GM06990 (cell line): ENCODE data around the gene ERVK3-1.
A peak's percentile ranks its signal among the peaks of the same experiment; 100 is the strongest.
"Not testable (repeated sequence)": the region's sequence is repeated elsewhere in the genome, so short reads cannot be mapped to it uniquely, and the experiment has no call there.

Source experiments
- DNase-seq: peaks from one replicate; pipeline ENCODE4 v3.0.0-alpha.2; 2011; ENCODE audit not compliant: insufficient read length; ENCODE audit errors: extremely low read depth
- H3K27me3 ChIP-seq: replicated peaks from 2 replicates; pipeline ENCODE4 v1.6.0; 2011; ENCODE audit warnings: low read length; ENCODE audit not compliant: control insufficient read depth, insufficient read depth
- H3K36me3 ChIP-seq: 2 replicates; pipeline ENCODE4 v1.5.1; 2011; ENCODE audit warnings: low read length; ENCODE audit not compliant: control insufficient read depth, insufficient read depth
- H3K4me3 ChIP-seq: replicated peaks from 2 replicates; pipeline ENCODE4 v1.5.1; 2011; ENCODE audit warnings: low read depth, mild to moderate bottlenecking, control low read depth, low read length
- TF ChIP-seq, protein P1 (sequence below): IDR thresholded peaks from 2 replicates; pipeline ENCODE4 v1.5.1; 2011; ENCODE audit warnings: low read length, control low read depth, mild to moderate bottlenecking, inconsistent platforms; ENCODE audit not compliant: insufficient read depth, poor library complexity, severe bottlenecking

The ERVK3-1 gene

DNA sequence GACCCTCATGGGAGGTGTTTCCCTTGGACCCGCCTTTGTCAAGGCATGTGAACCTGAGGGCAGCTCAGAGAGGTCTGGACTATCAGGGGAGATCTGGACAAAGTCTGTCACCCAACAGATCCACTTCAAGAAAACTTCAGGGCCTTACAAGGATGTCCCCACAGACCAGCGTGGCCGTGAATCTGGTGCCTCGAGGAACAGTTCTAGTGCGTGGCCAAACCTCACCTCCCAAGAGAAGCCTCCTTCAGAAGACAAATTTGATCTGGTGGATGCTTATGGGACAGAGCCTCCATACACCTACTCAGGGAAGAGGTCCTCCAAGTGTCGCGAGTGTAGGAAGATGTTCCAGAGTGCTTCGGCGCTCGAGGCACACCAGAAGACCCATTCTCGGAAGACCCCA lies 33.2 kb downstream of the ERVK3-1 start:
- Histone ChIP-seq H3K4me3 (no peak overlapping the region), H3K27me3 (no peaks in the 10 kb centered on the region), H3K36me3 (peaks cover 24% of the 10 kb centered on the region)
- no peak for DNase-seq
- TF ChIP-seq, protein P1, sequence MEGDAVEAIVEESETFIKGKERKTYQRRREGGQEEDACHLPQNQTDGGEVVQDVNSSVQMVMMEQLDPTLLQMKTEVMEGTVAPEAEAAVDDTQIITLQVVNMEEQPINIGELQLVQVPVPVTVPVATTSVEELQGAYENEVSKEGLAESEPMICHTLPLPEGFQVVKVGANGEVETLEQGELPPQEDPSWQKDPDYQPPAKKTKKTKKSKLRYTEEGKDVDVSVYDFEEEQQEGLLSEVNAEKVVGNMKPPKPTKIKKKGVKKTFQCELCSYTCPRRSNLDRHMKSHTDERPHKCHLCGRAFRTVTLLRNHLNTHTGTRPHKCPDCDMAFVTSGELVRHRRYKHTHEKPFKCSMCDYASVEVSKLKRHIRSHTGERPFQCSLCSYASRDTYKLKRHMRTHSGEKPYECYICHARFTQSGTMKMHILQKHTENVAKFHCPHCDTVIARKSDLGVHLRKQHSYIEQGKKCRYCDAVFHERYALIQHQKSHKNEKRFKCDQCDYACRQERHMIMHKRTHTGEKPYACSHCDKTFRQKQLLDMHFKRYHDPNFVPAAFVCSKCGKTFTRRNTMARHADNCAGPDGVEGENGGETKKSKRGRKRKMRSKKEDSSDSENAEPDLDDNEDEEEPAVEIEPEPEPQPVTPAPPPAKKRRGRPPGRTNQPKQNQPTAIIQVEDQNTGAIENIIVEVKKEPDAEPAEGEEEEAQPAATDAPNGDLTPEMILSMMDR, result no peak

DNA sequence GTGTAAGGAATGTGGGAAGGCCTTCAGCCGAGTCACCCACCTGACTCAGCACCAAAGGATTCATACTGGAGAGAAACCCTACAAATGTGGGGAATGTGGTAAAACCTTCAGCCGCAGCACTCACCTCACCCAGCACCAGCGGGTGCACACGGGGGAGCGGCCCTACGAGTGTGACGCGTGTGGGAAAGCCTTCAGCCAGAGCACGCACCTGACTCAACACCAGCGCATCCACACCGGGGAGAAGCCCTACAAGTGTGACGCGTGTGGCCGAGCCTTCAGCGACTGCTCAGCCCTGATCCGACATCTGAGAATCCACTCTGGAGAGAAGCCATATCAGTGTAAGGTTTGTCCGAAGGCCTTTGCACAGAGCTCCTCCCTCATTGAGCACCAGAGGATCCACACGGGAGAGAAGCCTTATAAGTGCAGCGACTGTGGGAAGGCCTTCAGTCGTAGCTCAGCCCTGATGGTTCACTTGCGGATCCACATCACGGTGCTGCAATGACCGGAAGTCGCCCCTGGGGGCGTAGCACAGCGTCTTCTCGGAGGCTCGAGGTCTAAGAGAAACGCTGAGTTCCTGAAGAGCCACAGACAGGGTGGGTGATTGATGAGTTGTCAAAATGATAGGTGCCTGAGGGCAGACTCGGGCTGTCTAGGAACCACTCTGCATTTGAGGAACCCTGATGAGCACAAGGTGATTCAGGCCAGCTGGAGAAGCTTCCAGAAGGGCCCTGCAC lies 33.8 kb downstream of the ERVK3-1 start:
- peaks cover 24% of the 10 kb centered on the region for H3K36me3 ChIP-seq
- no peak for DNase-seq
- no peaks in the 10 kb centered on the region for H3K27me3 ChIP-seq
- H3K4me3 ChIP-seq, result no peak overlapping the region
- TF ChIP-seq, protein P1, result no peak

DNA sequence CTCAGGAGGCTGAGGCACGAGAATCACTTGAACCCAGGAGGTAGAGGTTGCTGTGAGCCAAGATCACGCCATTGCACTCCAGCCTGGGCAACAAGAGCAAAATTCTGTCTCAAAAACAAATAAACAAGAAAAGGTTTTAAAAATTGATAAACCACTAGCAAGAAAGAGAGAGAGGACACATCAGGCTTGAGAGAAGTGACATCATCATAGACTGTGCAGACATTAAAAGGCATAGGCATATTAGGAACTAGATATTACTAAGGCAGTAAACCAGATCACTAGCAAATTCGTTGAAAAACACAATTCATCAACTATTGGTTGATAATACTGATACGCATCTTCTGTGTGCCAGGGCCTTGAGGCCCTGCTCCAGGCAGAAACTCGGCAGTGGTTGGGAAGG lies 40.4 kb downstream of the ERVK3-1 start:
- H3K36me3 ChIP-seq, result peaks cover 1% of the 10 kb centered on the region
- no peak for DNase-seq
- H3K27me3 ChIP-seq, result no peaks in the 10 kb centered on the region
- TF ChIP-seq, protein P1, result no peak
- H3K4me3 ChIP-seq, result no peak overlapping the region

DNA sequence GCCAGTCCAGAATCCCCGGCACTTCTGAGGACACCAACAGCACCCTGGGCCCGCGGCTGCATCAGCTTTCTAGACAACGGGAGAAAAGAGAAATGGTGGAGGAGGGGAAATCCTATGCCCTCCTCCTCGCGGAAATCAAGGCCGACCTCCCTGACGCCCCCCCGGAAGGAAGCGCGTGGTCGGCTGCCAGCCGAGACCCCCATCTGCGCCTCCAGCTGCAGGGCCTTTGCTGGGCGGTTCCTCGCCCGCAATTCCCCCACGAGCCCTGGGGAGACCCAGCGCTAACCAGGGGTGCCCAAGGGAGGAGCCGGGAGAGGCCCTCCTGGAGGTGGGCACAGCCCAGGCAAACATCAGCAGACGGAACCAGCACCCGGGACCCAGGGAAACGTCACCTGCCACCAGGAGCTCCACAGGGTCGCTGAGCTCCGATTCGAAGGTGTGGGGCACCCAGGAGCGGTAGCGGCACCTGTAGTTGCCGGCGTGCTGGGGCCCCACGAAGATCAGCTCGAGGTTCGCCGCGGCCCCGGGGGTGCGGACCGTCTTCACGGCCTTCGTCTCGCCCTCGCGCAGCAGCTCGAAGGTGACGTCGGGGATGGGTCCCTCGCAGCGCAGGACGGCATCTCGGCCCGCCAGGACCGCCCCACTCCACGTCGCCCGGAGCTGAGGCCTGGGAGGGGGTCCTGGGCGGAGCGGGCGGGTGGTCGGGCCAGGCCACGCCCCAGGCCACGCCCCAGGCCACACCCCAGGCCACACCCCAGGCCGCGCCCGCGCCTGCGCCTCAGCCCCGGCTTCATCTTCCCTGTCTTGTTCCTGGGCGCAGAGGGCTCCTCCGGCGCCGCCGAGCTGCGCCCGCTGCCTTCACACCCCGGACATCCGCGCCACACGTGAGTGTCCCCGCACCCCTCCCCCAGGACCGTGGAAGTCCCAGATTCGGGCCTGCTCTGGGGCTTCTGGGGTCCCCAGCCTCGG lies 42.1 kb downstream of the ERVK3-1 start:
- H3K27me3 ChIP-seq, result no peaks in the 10 kb centered on the region
- TF ChIP-seq, protein P1, result no peak
- DNase-seq, result peak; percentile 84
- H3K4me3 ChIP-seq, result peak overlapping the region; percentile 84
- H3K36me3 ChIP-seq, result peaks cover 2% of the 10 kb centered on the region

DNA sequence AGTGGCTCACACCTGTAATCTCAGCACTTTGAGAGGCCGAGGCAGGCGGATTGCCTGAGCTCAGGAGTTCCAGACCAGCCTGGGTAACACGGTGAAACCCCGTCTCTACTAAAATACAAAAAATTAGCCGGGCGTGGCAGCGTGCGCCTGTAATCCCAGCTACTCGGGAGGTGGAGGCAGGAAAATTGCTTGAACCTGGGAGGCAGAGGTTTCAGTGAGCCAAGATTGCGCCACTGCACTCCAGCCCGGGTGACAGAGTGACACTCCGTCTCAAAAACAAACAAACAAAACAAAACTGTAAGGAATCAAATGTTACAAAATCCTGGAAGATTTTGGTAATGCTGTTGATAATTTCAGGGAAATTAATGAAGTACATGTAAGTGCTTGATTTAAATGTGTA lies 42.9 kb downstream of the ERVK3-1 start:
- H3K4me3 ChIP-seq, result peak overlapping the region; percentile 84
- not testable (repeated sequence) for DNase-seq, H3K27me3 ChIP-seq, H3K36me3 ChIP-seq

DNA sequence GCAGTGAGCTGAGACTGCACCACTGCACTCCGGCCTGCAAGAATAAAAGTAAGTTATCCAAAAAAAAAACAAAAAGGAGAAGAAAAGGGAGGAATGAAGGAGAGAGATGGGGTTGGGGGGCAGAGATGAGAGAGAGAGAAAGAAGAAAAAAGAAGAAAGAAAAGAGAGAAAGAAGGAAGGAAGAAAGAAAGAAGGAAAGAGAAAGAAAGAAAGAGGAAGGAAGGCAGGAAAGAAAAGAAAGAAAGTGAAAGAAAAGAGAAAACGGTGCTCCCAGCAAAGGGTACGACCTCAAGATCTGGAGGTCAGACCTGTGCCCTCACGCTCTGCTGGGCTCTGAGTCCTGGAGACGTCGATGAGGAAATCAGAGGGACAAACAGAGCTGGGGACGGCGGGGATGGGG lies 44.4 kb downstream of the ERVK3-1 start:
- TF ChIP-seq, protein P1, result no peak
- no peak for DNase-seq
- Histone ChIP-seq H3K4me3 (no peak overlapping the region), H3K36me3 (peaks cover 2% of the 10 kb centered on the region), H3K27me3 (no peaks in the 10 kb centered on the region)
